ENCODE data around the gene SLC5A12. TPM values are rescaled to one million over a fixed set of nuclear protein-coding genes. Genes with fewer than 3 reads are reported as not detected.

Gene SLC5A12
- total RNA-seq, 1 experiment from 2014 or later = not detected

DNA sequence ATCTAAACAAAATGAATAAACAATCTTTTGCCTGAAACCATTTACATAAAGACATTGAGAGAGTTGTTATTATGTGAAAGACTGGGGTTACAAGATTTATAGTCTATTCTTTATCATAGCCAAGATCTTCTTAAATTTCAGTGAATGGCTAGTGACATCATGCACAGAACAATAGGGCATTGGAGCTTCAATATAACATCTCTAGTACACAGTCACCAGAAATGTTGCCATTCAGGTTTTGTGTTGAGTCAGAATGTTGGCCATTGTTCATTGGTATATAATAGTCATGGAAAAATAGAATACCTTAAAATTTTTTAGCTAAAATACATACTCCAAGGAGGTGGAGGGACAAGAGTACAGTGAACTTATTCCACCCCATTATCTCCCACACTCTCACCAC, 44.3 kb downstream of the SLC5A12 start:
- intact Hi-C loops (cut with micrococcal nuclease; ENCODE audit: unreplicated experiment) = no loop called here
- H3K4me3 ChIP-seq (ENCODE audit: low read depth, low read length, poor library complexity, severe bottlenecking) = no peak overlapping the region
- ChIA-PET POLR2A (ENCODE audit: low non-redundant PET) (no interaction called here), CTCF (no interaction called here)
- H3K36me3 ChIP-seq (ENCODE audit: insufficient read depth, low read length, poor library complexity, severe bottlenecking) = no peaks in the 10 kb centered on the region
- no peak for TF ChIP-seq EZH2 (IDR thresholded peaks at IDR 0.05; ENCODE audit: borderline replicate concordance, low read depth, low read length, poor library complexity, severe bottlenecking)
- TF ChIP-seq, protein P1, sequence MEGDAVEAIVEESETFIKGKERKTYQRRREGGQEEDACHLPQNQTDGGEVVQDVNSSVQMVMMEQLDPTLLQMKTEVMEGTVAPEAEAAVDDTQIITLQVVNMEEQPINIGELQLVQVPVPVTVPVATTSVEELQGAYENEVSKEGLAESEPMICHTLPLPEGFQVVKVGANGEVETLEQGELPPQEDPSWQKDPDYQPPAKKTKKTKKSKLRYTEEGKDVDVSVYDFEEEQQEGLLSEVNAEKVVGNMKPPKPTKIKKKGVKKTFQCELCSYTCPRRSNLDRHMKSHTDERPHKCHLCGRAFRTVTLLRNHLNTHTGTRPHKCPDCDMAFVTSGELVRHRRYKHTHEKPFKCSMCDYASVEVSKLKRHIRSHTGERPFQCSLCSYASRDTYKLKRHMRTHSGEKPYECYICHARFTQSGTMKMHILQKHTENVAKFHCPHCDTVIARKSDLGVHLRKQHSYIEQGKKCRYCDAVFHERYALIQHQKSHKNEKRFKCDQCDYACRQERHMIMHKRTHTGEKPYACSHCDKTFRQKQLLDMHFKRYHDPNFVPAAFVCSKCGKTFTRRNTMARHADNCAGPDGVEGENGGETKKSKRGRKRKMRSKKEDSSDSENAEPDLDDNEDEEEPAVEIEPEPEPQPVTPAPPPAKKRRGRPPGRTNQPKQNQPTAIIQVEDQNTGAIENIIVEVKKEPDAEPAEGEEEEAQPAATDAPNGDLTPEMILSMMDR (conservative IDR thresholded peaks at IDR 0.05; ENCODE audit: low read depth, low read length) = no peak
- no peak for DNase-seq (ENCODE audit: low spot score)
- H3K9me3 ChIP-seq (ENCODE audit: low read depth, low read length, poor library complexity, severe bottlenecking) = no peaks in the 10 kb centered on the region
- no peaks in the 10 kb centered on the region for H3K4me1 ChIP-seq (ENCODE audit: insufficient read depth, low read length, poor library complexity, severe bottlenecking)
- no peak overlapping the region for H3K27ac ChIP-seq (ENCODE audit: low read depth, low read length, poor library complexity, severe bottlenecking)
- BruUV-seq (replicated peaks) = no TSS peak
- H3K27me3 ChIP-seq (replicated peaks; ENCODE audit: insufficient read depth, low read depth, low read length, poor library complexity) = peaks cover 47% of the 10 kb centered on the region

DNA sequence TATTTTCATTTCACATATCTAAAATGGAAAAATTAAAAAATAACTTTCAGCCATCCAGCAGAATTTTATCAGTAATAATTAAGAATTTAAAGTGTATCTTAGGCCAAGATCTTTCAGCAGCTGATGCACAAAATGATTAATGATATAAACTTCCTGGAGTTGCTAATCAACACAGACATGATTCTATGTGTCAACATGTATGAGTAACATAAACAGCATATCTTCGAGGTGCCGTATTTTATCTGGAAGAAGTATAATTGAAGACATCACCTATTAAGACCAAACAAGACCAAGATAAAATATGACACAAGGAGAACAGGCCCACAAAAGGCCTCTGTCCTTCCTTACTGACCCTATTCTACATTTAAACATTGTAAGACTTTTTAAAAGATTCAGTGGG, 45.2 kb downstream of the SLC5A12 start:
- TF ChIP-seq, protein P1 (conservative IDR thresholded peaks at IDR 0.05; ENCODE audit: low read depth, low read length) = no peak
- no peak for TF ChIP-seq EZH2 (IDR thresholded peaks at IDR 0.05; ENCODE audit: borderline replicate concordance, low read depth, low read length, poor library complexity, severe bottlenecking)
- no peak for DNase-seq (ENCODE audit: low spot score)
- H3K4me3 ChIP-seq (ENCODE audit: low read depth, low read length, poor library complexity, severe bottlenecking) = no peak overlapping the region
- POLR2A ChIA-PET (ENCODE audit: low non-redundant PET) = no interaction called here
- H3K9me3 ChIP-seq (ENCODE audit: low read depth, low read length, poor library complexity, severe bottlenecking) = no peaks in the 10 kb centered on the region
- no peak overlapping the region for H3K27ac ChIP-seq (ENCODE audit: low read depth, low read length, poor library complexity, severe bottlenecking)
- BruUV-seq (replicated peaks) = no TSS peak
- peaks cover 56% of the 10 kb centered on the region for H3K27me3 ChIP-seq (replicated peaks; ENCODE audit: insufficient read depth, low read depth, low read length, poor library complexity)
- H3K4me1 ChIP-seq (ENCODE audit: insufficient read depth, low read length, poor library complexity, severe bottlenecking) = no peaks in the 10 kb centered on the region
- CTCF ChIA-PET = no interaction called here
- intact Hi-C loops (cut with micrococcal nuclease; ENCODE audit: unreplicated experiment) = no loop called here
- H3K36me3 ChIP-seq (ENCODE audit: insufficient read depth, low read length, poor library complexity, severe bottlenecking) = no peaks in the 10 kb centered on the region

DNA sequence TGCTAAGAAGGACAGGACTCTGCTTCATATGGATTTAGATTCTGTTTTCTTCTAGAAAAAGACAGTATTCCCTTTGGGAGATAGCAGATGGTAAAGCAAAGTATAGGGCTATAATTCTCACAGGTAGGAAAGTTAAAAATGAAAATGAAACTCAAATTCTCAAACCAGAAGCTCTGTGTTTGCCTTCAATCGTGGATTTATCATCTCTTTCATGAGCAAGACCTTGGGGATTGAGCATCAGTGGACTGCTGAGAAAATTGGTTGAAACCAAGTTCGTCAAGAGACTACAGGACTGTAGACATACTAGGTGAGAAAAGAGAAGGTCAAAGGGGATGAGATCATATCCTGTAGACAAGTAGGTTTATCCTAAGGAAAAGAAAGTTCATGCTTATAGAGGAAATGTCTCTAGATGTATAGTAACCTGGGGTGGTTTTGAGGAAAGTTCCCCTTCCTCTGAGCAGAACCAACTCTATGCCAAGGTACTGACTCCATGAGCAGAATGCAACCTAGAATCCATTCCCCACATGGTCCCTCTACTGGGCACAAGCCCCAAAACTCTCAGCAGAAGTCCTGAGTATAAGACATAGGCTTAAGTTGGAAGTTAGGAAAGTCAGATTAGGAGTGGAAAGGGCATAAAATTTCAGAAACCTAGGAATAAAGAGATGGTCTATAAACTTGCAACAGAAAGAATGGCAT, 46.5 kb downstream of the SLC5A12 start:
- no TSS peak for BruUV-seq (replicated peaks)
- ChIA-PET POLR2A (ENCODE audit: low non-redundant PET) (no interaction called here), CTCF (no interaction called here)
- Histone ChIP-seq H3K4me3 (ENCODE audit: low read depth, low read length, poor library complexity, severe bottlenecking) (no peak overlapping the region), H3K27me3 (replicated peaks; ENCODE audit: insufficient read depth, low read depth, low read length, poor library complexity) (peaks cover 63% of the 10 kb centered on the region), H3K36me3 (ENCODE audit: insufficient read depth, low read length, poor library complexity, severe bottlenecking) (no peaks in the 10 kb centered on the region), H3K9me3 (ENCODE audit: low read depth, low read length, poor library complexity, severe bottlenecking) (no peaks in the 10 kb centered on the region), H3K4me1 (ENCODE audit: insufficient read depth, low read length, poor library complexity, severe bottlenecking) (no peaks in the 10 kb centered on the region), H3K27ac (ENCODE audit: low read depth, low read length, poor library complexity, severe bottlenecking) (no peak overlapping the region)
- TF ChIP-seq, protein P1 (conservative IDR thresholded peaks at IDR 0.05; ENCODE audit: low read depth, low read length) = no peak
- TF ChIP-seq EZH2 (IDR thresholded peaks at IDR 0.05; ENCODE audit: borderline replicate concordance, low read depth, low read length, poor library complexity, severe bottlenecking) = no peak
- intact Hi-C loops (cut with micrococcal nuclease; ENCODE audit: unreplicated experiment) = no loop called here
- no peak for DNase-seq (ENCODE audit: low spot score)

Measured in A673 (cell line).